ENCODE measurements around the gene TRIM66. TPM values are rescaled to one million over a fixed set of nuclear protein-coding genes. Genes with fewer than 3 reads are reported as not detected.

TRIM66 gene
- total and polyA plus RNA-seq, 2 donors (not counting 3 experiments of a cell fraction or from before 2014, with no cell fraction given): 5.5 to 11.7 TPM

DNA sequence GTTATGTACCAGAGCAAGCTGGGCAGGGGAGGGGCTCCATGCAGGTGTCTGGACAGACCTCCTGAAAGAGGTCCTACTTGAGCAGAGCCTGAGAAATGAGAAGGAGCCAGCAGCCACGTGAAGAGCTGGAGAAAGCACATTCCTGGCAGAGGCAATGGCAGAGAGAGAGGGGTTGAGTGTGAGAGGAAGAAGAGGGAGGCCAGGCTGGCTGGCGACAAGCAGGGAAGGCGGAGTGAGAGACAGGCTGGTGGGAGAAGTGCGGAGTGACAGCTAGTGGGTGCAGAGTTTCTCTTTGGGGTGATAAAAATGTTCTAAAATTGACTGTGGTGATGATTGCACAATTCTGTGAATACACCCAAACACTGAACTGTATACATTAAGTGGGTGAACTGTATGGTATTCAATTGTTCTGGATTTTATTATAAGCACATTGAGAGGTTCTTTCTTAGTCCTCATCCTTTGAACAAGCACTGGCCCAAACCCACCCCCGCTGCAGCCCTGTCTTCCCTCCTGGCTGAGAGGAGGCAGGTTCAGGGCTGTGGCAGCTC lies 29.5 kb upstream of the TRIM66 start:
- DNase-seq (ENCODE audit: low read depth, low spot score): no peak
- H3K9ac ChIP-seq (replicated peaks; ENCODE audit: extremely low read depth, insufficient read depth, low read length): no peak overlapping the region
- H2AFZ ChIP-seq (ENCODE audit: low read depth, low read length): no peak overlapping the region
- H3K9me3 ChIP-seq (replicated peaks; ENCODE audit: control insufficient read depth, insufficient read depth, low read length): no peaks in the 10 kb centered on the region
- no peak overlapping the region for H3K27ac ChIP-seq (ENCODE audit: insufficient read depth, low read depth, low read length)
- H3K79me2 ChIP-seq (ENCODE audit: control insufficient read depth, insufficient read depth, low read length): no peaks in the 10 kb centered on the region
- no peak overlapping the region for H3K4me2 ChIP-seq (ENCODE audit: insufficient read depth, low read length)
- POLR2A ChIA-PET: no interaction called here
- H3K9me1 ChIP-seq (replicated peaks; ENCODE audit: control insufficient read depth, extremely low read depth, insufficient read depth, low read length): no peaks in the 10 kb centered on the region
- peaks cover 29% of the 10 kb centered on the region for H3K4me1 ChIP-seq (ENCODE audit: control insufficient read depth, extremely low read depth, insufficient read depth, low read length)
- no peaks in the 10 kb centered on the region for H3K27me3 ChIP-seq (ENCODE audit: control insufficient read depth in 2 of 2, insufficient read depth in 2 of 2, low read length in 2 of 2)
- no peak overlapping the region for H3K4me3 ChIP-seq (replicated peaks in 1 of 3; ENCODE audit: insufficient read depth in 1 of 3, low read depth in 1 of 3, low read length in 3 of 3)
- dilution Hi-C loops (cut with MboI; ENCODE audit: extremely low pct_ligation_motif_present, low sequenced_read_pairs) (no loop called here), intact Hi-C loops (cut with micrococcal nuclease) (no loop called here)
- no peaks in the 10 kb centered on the region for H4K20me1 ChIP-seq (replicated peaks; ENCODE audit: control insufficient read depth, extremely low read depth, insufficient read depth, low read length)
- CTCF ChIA-PET: no interaction called here
- FAIRE-seq: no peak
- H3K36me3 ChIP-seq (ENCODE audit: control insufficient read depth in 2 of 2, extremely low read depth in 1 of 2, insufficient read depth in 2 of 2, low read length in 2 of 2): no peaks in the 10 kb centered on the region
- no TSS peak for BruUV-seq (replicated peaks)
- TF ChIP-seq, protein P1, sequence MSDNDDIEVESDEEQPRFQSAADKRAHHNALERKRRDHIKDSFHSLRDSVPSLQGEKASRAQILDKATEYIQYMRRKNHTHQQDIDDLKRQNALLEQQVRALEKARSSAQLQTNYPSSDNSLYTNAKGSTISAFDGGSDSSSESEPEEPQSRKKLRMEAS (IDR thresholded peaks at IDR 0.05; ENCODE audit: insufficient read depth, insufficient read length): no peak
- no peak for TF ChIP-seq GATA2 (IDR thresholded peaks at IDR 0.05; ENCODE audit: insufficient read depth, insufficient read length, low read depth, low read length)
- no peak for TF ChIP-seq FOS (IDR thresholded peaks at IDR 0.05; ENCODE audit: borderline replicate concordance, insufficient read depth, low read length)
- no peak for TF ChIP-seq EZH2 (IDR thresholded peaks at IDR 0.05; ENCODE audit: borderline replicate concordance, low read depth, low read length, severe bottlenecking)
- no peak for TF ChIP-seq POLR2AphosphoS5 (IDR thresholded peaks at IDR 0.05; ENCODE audit: insufficient read depth, low read depth, low read length)

DNA sequence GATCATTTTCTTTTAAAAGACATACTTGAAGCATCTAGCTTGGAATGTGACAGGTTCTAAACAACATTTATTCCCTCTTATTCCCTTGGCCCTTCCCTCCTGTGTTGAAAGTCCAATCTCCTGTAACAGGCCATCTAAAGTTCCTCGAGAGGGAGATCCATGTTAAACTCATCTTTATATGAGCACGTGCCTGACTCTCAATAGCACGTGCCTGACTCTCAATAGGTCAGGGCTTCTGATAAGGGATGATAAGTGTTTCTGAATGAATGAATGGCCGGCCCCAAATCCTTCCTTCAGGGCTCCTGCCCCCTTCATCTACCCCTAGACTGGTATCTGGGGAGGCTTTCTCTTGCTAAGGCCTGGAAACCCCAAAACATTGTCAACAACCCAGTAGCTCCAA lies 27.3 kb upstream of the TRIM66 start:
- Histone ChIP-seq H3K27me3 (ENCODE audit: control insufficient read depth in 2 of 2, insufficient read depth in 2 of 2, low read length in 2 of 2) (no peaks in the 10 kb centered on the region), H3K4me3 (replicated peaks in 1 of 3; ENCODE audit: insufficient read depth in 1 of 3, low read depth in 1 of 3, low read length in 3 of 3) (no peak overlapping the region), H3K36me3 (ENCODE audit: control insufficient read depth in 2 of 2, extremely low read depth in 1 of 2, insufficient read depth in 2 of 2, low read length in 2 of 2) (no peaks in the 10 kb centered on the region), H3K9ac (replicated peaks; ENCODE audit: extremely low read depth, insufficient read depth, low read length) (no peak overlapping the region), H4K20me1 (replicated peaks; ENCODE audit: control insufficient read depth, extremely low read depth, insufficient read depth, low read length) (no peaks in the 10 kb centered on the region), H3K79me2 (ENCODE audit: control insufficient read depth, insufficient read depth, low read length) (no peaks in the 10 kb centered on the region), H3K9me1 (replicated peaks; ENCODE audit: control insufficient read depth, extremely low read depth, insufficient read depth, low read length) (no peaks in the 10 kb centered on the region), H3K27ac (ENCODE audit: insufficient read depth, low read depth, low read length) (no peak overlapping the region), H3K9me3 (replicated peaks; ENCODE audit: control insufficient read depth, insufficient read depth, low read length) (no peaks in the 10 kb centered on the region), H3K4me2 (ENCODE audit: insufficient read depth, low read length) (no peak overlapping the region), H2AFZ (ENCODE audit: low read depth, low read length) (no peak overlapping the region), H3K4me1 (ENCODE audit: control insufficient read depth, extremely low read depth, insufficient read depth, low read length) (peaks cover 12% of the 10 kb centered on the region)
- no TSS peak for BruUV-seq (replicated peaks)
- intact Hi-C loops (cut with micrococcal nuclease) (no loop called here), dilution Hi-C loops (cut with MboI; ENCODE audit: extremely low pct_ligation_motif_present, low sequenced_read_pairs) (no loop called here)
- DNase-seq (ENCODE audit: low read depth, low spot score) (no peak), FAIRE-seq (no peak)
- CTCF ChIA-PET: no interaction called here
- TF ChIP-seq GATA2 (IDR thresholded peaks at IDR 0.05; ENCODE audit: insufficient read depth, insufficient read length, low read depth, low read length): no peak
- TF ChIP-seq MYC (IDR thresholded peaks at IDR 0.05; ENCODE audit: low read depth, low read length): no peak
- TF ChIP-seq, protein P2, sequence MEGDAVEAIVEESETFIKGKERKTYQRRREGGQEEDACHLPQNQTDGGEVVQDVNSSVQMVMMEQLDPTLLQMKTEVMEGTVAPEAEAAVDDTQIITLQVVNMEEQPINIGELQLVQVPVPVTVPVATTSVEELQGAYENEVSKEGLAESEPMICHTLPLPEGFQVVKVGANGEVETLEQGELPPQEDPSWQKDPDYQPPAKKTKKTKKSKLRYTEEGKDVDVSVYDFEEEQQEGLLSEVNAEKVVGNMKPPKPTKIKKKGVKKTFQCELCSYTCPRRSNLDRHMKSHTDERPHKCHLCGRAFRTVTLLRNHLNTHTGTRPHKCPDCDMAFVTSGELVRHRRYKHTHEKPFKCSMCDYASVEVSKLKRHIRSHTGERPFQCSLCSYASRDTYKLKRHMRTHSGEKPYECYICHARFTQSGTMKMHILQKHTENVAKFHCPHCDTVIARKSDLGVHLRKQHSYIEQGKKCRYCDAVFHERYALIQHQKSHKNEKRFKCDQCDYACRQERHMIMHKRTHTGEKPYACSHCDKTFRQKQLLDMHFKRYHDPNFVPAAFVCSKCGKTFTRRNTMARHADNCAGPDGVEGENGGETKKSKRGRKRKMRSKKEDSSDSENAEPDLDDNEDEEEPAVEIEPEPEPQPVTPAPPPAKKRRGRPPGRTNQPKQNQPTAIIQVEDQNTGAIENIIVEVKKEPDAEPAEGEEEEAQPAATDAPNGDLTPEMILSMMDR (IDR thresholded peaks at IDR 0.05; ENCODE audit: extremely low read depth in 1 of 2, insufficient read depth in 1 of 2, low read depth in 1 of 2, low read length in 2 of 2): no peak
- POLR2A ChIA-PET: no interaction called here

Measured in endothelial cell of umbilical vein (primary cell).